RPMI7951 (cell line): ENCODE data around the gene ZDHHC13. TPM values are rescaled to one million over a fixed set of nuclear protein-coding genes. Genes with fewer than 3 reads are reported as not detected.

Experiments used
- DNase-seq: peaks from one replicate; pipeline ENCODE4 v3.0.0-alpha.2; 2012; ENCODE audit warnings: low read depth
- total RNA-seq: library from RNA; depleted of rRNA; stranded (reverse); fragments of >200 nt; shearing (Covaris generic); gene quantifications from 2 replicates; pipeline ENCODE4 v1.2.3, GENCODE V29; 2014; rRNA removed

Gene ZDHHC13
- total RNA-seq, result 16.7 and 20.1 TPM in 2 replicates

- peak; percentile 87 for DNase-seq
These were observed at the start of gene ZDHHC13 for GRCh38 chr11:19116971-19117759. TSS of gene ZDHHC13 (plus strand) at chr11:19117168. CDS start at chr11:19117250, 82 bp downstream.

GRCh38 chr11:19071255-19071654, 45.7 kb upstream of the ZDHHC13 start:
- peak; percentile 81 for DNase-seq

- DNase-seq, result no peak
These were observed 44.5 kb upstream of the ZDHHC13 start for GRCh38 chr11:19072464-19072863.

GRCh38 chr11:19073454-19074415, 43.2 kb upstream of the ZDHHC13 start:
- no peak for DNase-seq

GRCh38 chr11:19075636-19076035, 41.3 kb upstream of the ZDHHC13 start:
- no peak for DNase-seq

- DNase-seq, result peak; percentile 42
These were observed 40.0 kb upstream of the ZDHHC13 start for GRCh38 chr11:19076744-19077589.

- no peak for DNase-seq
These were observed 39.0 kb upstream of the ZDHHC13 start for GRCh38 chr11:19077965-19078364.

- peak; percentile 91 for DNase-seq
These were observed 37.1 kb upstream of the ZDHHC13 start for GRCh38 chr11:19079643-19080440.

GRCh38 chr11:19080579-19080993, 36.4 kb upstream of the ZDHHC13 start:
- DNase-seq, result peak; percentile 91

- DNase-seq, result peak; percentile 65
These were observed 33.8 kb upstream of the ZDHHC13 start for GRCh38 chr11:19083166-19083565.

- peak; percentile 28 for DNase-seq
These were observed 32.2 kb upstream of the ZDHHC13 start for GRCh38 chr11:19084661-19085315.

GRCh38 chr11:19087658-19088057, 29.3 kb upstream of the ZDHHC13 start:
- peak; percentile 92 for DNase-seq

GRCh38 chr11:19088791-19089190, 28.2 kb upstream of the ZDHHC13 start:
- DNase-seq, result no peak

GRCh38 chr11:19089421-19089820, 27.5 kb upstream of the ZDHHC13 start:
- no peak for DNase-seq

- no peak for DNase-seq
These were observed 25.6 kb upstream of the ZDHHC13 start for GRCh38 chr11:19091366-19091765.

- no peak for DNase-seq
These were observed 24.6 kb upstream of the ZDHHC13 start for GRCh38 chr11:19092342-19092741.

- no peak for DNase-seq
These were observed 24.1 kb upstream of the ZDHHC13 start for GRCh38 chr11:19092850-19093249.

GRCh38 chr11:19093976-19094375, 23.0 kb upstream of the ZDHHC13 start:
- DNase-seq, result peak; percentile 79

GRCh38 chr11:19094859-19095258, 22.1 kb upstream of the ZDHHC13 start:
- DNase-seq, result no peak

- no peak for DNase-seq
These were observed 17.9 kb upstream of the ZDHHC13 start for GRCh38 chr11:19099093-19099492.
